ENCODE data around the gene PARN. TPM values are rescaled to one million over a fixed set of nuclear protein-coding genes. Genes with fewer than 3 reads are reported as not detected.
A peak's percentile ranks its signal among the peaks of the same experiment; 100 is the strongest.

PARN gene
- total RNA-seq, 1 experiment from 2014 or later = 56.2 TPM

DNA sequence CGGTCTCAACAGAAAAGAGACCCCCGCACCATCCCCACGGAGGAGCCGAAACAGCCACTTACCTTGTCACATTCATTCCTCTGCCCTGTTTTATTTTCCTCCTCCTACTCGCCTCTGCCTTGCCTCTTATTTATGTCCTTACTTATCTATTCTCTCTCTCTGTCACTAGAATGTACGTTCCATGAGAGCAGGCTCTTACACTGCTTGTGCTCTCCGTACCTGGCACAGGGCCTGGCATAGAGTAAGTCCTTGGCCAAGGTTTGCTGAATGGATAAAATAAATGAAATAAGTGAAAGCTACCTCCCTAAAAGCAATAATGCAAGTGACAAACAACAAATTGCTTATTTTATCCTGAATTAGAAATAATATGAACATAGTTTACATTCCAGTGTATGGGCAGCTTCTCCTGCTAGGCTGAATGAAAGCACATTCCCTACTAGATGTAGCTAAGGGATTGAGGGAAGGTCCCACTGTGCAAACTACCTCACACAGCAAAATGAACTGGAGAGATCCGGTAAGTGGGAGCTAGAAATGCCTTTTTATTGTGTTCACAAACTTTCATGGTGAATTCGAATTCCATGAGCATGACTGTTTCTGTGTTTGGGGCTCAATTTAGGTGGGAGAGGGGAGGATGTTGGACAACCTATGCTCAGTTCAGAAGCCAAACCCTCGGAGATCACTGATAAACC lies 173.1 kb downstream of the PARN start:
- peak overlapping the region in 2 of 3 experiments; percentile 4 to 68; a peak in 2 of 7 replicates for H3K27ac Mint-ChIP-seq

More for the DNA sequence above, 173.1 kb downstream of the PARN start:
- no peak overlapping the region for H3K27ac ChIP-seq (ENCODE audit: insufficient read length, low read depth, low read length)
- no peak overlapping the region for H2BK120ac ChIP-seq (ENCODE audit: low read depth, low read length, poor library complexity, severe bottlenecking)
- H3K9me3 ChIP-seq (ENCODE audit: control insufficient read depth, low read depth, low read length) = no peaks in the 10 kb centered on the region
- Mint-ChIP-seq H3K27me3 (ENCODE audit: low read depth) (no peaks in the 10 kb centered on the region), H3K9me3 (no peaks in the 10 kb centered on the region), H3K4me1 (peaks cover 12 to 23% of the 10 kb centered on the region in 2 experiments), H3K4me3 (no peak overlapping the region), H3K36me3 (ENCODE audit: insufficient read depth in 1 of 3, low read depth in 3 of 3) (peaks cover 0 to 7% (median 0%) of the 10 kb centered on the region in 3 experiments; a peak in 2 of 7 replicates)
- TF ChIP-seq, protein P1, sequence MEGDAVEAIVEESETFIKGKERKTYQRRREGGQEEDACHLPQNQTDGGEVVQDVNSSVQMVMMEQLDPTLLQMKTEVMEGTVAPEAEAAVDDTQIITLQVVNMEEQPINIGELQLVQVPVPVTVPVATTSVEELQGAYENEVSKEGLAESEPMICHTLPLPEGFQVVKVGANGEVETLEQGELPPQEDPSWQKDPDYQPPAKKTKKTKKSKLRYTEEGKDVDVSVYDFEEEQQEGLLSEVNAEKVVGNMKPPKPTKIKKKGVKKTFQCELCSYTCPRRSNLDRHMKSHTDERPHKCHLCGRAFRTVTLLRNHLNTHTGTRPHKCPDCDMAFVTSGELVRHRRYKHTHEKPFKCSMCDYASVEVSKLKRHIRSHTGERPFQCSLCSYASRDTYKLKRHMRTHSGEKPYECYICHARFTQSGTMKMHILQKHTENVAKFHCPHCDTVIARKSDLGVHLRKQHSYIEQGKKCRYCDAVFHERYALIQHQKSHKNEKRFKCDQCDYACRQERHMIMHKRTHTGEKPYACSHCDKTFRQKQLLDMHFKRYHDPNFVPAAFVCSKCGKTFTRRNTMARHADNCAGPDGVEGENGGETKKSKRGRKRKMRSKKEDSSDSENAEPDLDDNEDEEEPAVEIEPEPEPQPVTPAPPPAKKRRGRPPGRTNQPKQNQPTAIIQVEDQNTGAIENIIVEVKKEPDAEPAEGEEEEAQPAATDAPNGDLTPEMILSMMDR (conservative IDR thresholded peaks at IDR 0.05) = no peak
- H3T11ph ChIP-seq (ENCODE audit: low read length) = no peak overlapping the region
- H2AFZ ChIP-seq (ENCODE audit: low read length) = no peak overlapping the region
- no peak overlapping the region for H2BK15ac ChIP-seq (ENCODE audit: low read depth, low read length)
- H2BK20ac ChIP-seq (ENCODE audit: low read depth, low read length, poor library complexity, severe bottlenecking) = no peak overlapping the region
- no peak overlapping the region for H4K91ac ChIP-seq (ENCODE audit: insufficient read length, low read depth, low read length)
- no peak overlapping the region for H3K4me2 ChIP-seq (ENCODE audit: insufficient read depth, insufficient read length, low read length)
- no peak overlapping the region for H4K8ac ChIP-seq (replicated peaks; ENCODE audit: insufficient read length, low read depth, low read length)
- no peaks in the 10 kb centered on the region for H3K79me1 ChIP-seq (ENCODE audit: insufficient read depth, low read depth, low read length, poor library complexity, severe bottlenecking)
- H3K4me1 ChIP-seq (ENCODE audit: insufficient read depth, low read length) = no peaks in the 10 kb centered on the region; the same call in 1 of the 2 replicates
- no peaks in the 10 kb centered on the region for H4K20me1 ChIP-seq (ENCODE audit: control insufficient read depth, insufficient read depth, insufficient read length)
- no peak overlapping the region for H3K14ac ChIP-seq (ENCODE audit: insufficient read depth, low read length)
- no peak overlapping the region for H3K4ac ChIP-seq (ENCODE audit: low read depth, low read length)
- no peak overlapping the region for H2BK12ac ChIP-seq (ENCODE audit: insufficient read length, low read depth, low read length)
- H2AK5ac ChIP-seq (ENCODE audit: insufficient read length, low read length) = no peak overlapping the region
- H3K23me2 ChIP-seq (ENCODE audit: insufficient read length, low read depth, low read length, poor library complexity, severe bottlenecking) = no peaks in the 10 kb centered on the region
- no peak for DNase-seq
- H3K56ac ChIP-seq (ENCODE audit: insufficient read length, low read depth, low read length) = no peak overlapping the region
- H3K9ac ChIP-seq (ENCODE audit: extremely low read depth, insufficient read length, low read length) = no peak overlapping the region
- no peak overlapping the region for H3K18ac ChIP-seq (ENCODE audit: insufficient read length, low read depth, low read length)
- no peak overlapping the region for H4K5ac ChIP-seq (ENCODE audit: insufficient read length, low read depth, low read length)
- no peak overlapping the region for H3K23ac ChIP-seq (ENCODE audit: insufficient read length, low read depth, low read length)
- no peaks in the 10 kb centered on the region for H3K79me2 ChIP-seq (ENCODE audit: insufficient read depth, low read length)
- no CpG with 5 or more reads among the region's 10 CpGs for WGBS (ENCODE audit: extremely low coverage, insufficient read length, low lambda C conversion rate)
- no peak overlapping the region for H2BK5ac ChIP-seq (ENCODE audit: insufficient read length, low read length)
- H3K27me3 ChIP-seq (ENCODE audit: insufficient read depth, low read length) = no peaks in the 10 kb centered on the region
